Measurements from ENCODE around the gene NOVA1.
"Not testable (repeated sequence)": the region's sequence is repeated elsewhere in the genome, so short reads cannot be mapped to it uniquely, and the experiment has no call there.

The NOVA1 gene

GRCh38 chr14:26597589-26598080, at the start of gene NOVA1:
Gene NOVA1 (minus strand): TSS chr14:26598033. CDS start chr14:26597436, 597 bp downstream.
- H3K4me3 ChIP-seq = peak within 1 kb of the TSS; percentile 34 to 55 (median 44)
- peak within 1 kb of the TSS in 19 of 21 experiments; percentile 1 to 83 (median 59) for H3K27ac ChIP-seq

- not testable (repeated sequence) for H3K27ac ChIP-seq, H3K4me3 ChIP-seq
These were observed 47.2 kb upstream of the NOVA1 start for GRCh38 chr14:26645057-26645456.

GRCh38 chr14:26636561-26636960, 38.7 kb upstream of the NOVA1 start:
- no peak overlapping the region for H3K4me3 ChIP-seq
- no peak overlapping the region for H3K27ac ChIP-seq

- not testable (repeated sequence) for H3K27ac ChIP-seq, H3K4me3 ChIP-seq
These were observed 37.1 kb upstream of the NOVA1 start for GRCh38 chr14:26634946-26635345.

- H3K4me3 ChIP-seq = no peak overlapping the region
These were observed 28.4 kb upstream of the NOVA1 start for GRCh38 chr14:26626256-26626655.

GRCh38 chr14:26622611-26623010, 24.8 kb upstream of the NOVA1 start:
- H3K27ac ChIP-seq = peak overlapping the region in 1 of 21 experiments; percentile 28
- H3K4me3 ChIP-seq = no peak overlapping the region

More at GRCh38 chr14:26626256-26626655, 28.4 kb upstream of the NOVA1 start:
- H3K27ac ChIP-seq = no peak overlapping the region

GRCh38 chr14:26621807-26622560, 24.2 kb upstream of the NOVA1 start:
- Histone ChIP-seq H3K27ac (peak overlapping the region in 3 of 21 experiments; percentile 18 to 68 (median 43)), H3K4me3 (no peak overlapping the region)

- Histone ChIP-seq H3K27ac (peak overlapping the region in 2 of 21 experiments; percentile 43 to 68), H3K4me3 (no peak overlapping the region)
These were observed 23.5 kb upstream of the NOVA1 start for GRCh38 chr14:26621364-26621763.

GRCh38 chr14:26611259-26611658, 13.4 kb upstream of the NOVA1 start:
- Histone ChIP-seq H3K27ac (no peak overlapping the region), H3K4me3 (no peak overlapping the region)

- H3K27ac ChIP-seq = no peak overlapping the region
- H3K4me3 ChIP-seq = no peak overlapping the region
These were observed 9.0 kb upstream of the NOVA1 start for GRCh38 chr14:26606729-26607312.

- Histone ChIP-seq H3K27ac (no peak overlapping the region), H3K4me3 (no peak overlapping the region)
These were observed 7.8 kb upstream of the NOVA1 start for GRCh38 chr14:26605602-26606001.

- Histone ChIP-seq H3K27ac (no peak overlapping the region), H3K4me3 (no peak overlapping the region)
These were observed 5.1 kb upstream of the NOVA1 start for GRCh38 chr14:26602902-26603301.

- H3K27ac ChIP-seq = no peak overlapping the region
- no peak overlapping the region for H3K4me3 ChIP-seq
These were observed 4.0 kb upstream of the NOVA1 start for GRCh38 chr14:26601856-26602255.

GRCh38 chr14:26599291-26599690, 1.5 kb upstream of the NOVA1 start:
- Histone ChIP-seq H3K4me3 (no peak overlapping the region), H3K27ac (peak overlapping the region in 1 of 21 experiments; percentile 51)

- Histone ChIP-seq H3K4me3 (peak overlapping the region; percentile 34 to 55 (median 44)), H3K27ac (peak overlapping the region in 10 of 21 experiments; percentile 1 to 83 (median 72))
These were observed 869 bp upstream of the NOVA1 start for GRCh38 chr14:26598672-26599131.

- Histone ChIP-seq H3K27ac (peak overlapping the region in 19 of 21 experiments; percentile 1 to 83 (median 59)), H3K4me3 (peak overlapping the region; percentile 34 to 55 (median 44))
These were observed 343 bp upstream of the NOVA1 start for GRCh38 chr14:26598081-26598671.

- Histone ChIP-seq H3K27ac (peak overlapping the region in 12 of 21 experiments; percentile 23 to 83 (median 62)), H3K4me3 (peak overlapping the region; percentile 34 to 55 (median 44))
These were observed 703 bp downstream of the NOVA1 start for GRCh38 chr14:26597071-26597588.

- H3K27ac ChIP-seq = peak overlapping the region in 8 of 21 experiments; percentile 23 to 83 (median 68)
- H3K4me3 ChIP-seq = peak overlapping the region; percentile 34 to 55 (median 44)
These were observed 1.2 kb downstream of the NOVA1 start for GRCh38 chr14:26596543-26597061.

GRCh38 chr14:26595926-26596542, 1.8 kb downstream of the NOVA1 start:
- peak overlapping the region in 2 of 21 experiments; percentile 3 to 83 for H3K27ac ChIP-seq
- peak overlapping the region in 6 of 7 experiments; percentile 34 to 55 (median 45) for H3K4me3 ChIP-seq

Data from skin epidermis (tissue), 12 donors.